Measurements from ENCODE around the gene NR2C2. TPM values are rescaled to one million over a fixed set of nuclear protein-coding genes. Genes with fewer than 3 reads are reported as not detected.
A peak's percentile ranks its signal among the peaks of the same experiment; 100 is the strongest.

The NR2C2 gene
- total and polyA plus RNA-seq, 9 of the 15 experiments (the other 6 are each of a cell fraction or from before 2014, with no cell fraction given): 6.1 to 33.0 (median 14.6) TPM

GRCh38 chr3:14980689-14981088, 33.3 kb downstream of the NR2C2 start:
- Histone ChIP-seq H3K36me3 (ENCODE audit: control insufficient read depth, insufficient read depth, low read length) (peaks cover 4% of the 10 kb centered on the region; the same call in 1 of the 3 replicates), H3K27ac (ENCODE audit: extremely low read depth, low read depth, low read length) (no peak overlapping the region), H3K4me2 (ENCODE audit: insufficient read depth, low read length) (no peak overlapping the region), H3K27me3 (ENCODE audit: control insufficient read depth in 2 of 2, insufficient read depth in 2 of 2, low read length in 2 of 2) (no peaks in the 10 kb centered on the region), H3K9ac (ENCODE audit: insufficient read depth in 1 of 2, low read depth in 2 of 2, low read length in 2 of 2) (no peak overlapping the region), H3K9me3 (replicated peaks; ENCODE audit: control insufficient read depth, insufficient read depth, low read depth, low read length) (no peaks in the 10 kb centered on the region), H4K20me1 (replicated peaks; ENCODE audit: control insufficient read depth, insufficient read depth, low read length) (no peaks in the 10 kb centered on the region), H2AFZ (ENCODE audit: low read depth, low read length) (no peak overlapping the region), H3K79me2 (ENCODE audit: control insufficient read depth, insufficient read depth, low read length) (peaks cover 5% of the 10 kb centered on the region; the same call in 1 of the 3 replicates), H3K4me3 (no peak overlapping the region), H3K9me1 (ENCODE audit: control insufficient read depth, insufficient read depth, low read length) (no peaks in the 10 kb centered on the region), H3K4me1 (replicated peaks in 1 of 2; ENCODE audit: control insufficient read depth in 2 of 2, insufficient read depth in 2 of 2, low read length in 2 of 2) (no peaks in the 10 kb centered on the region; a peak in 2 of 5 replicates)
- WGBS (ENCODE audit: insufficient coverage, low coverage, missing lambda C conversion rate): 39% methylated on average over 4 of the region's 4 CpGs
- ATAC-seq (peak; percentile 46; the same call in 2 of the 3 replicates), FAIRE-seq (no peak), DNase-seq (ENCODE audit: extremely low read depth in 1 of 4, low spot score in 3 of 4) (no peak)
- in situ Hi-C loops (cut with MboI) (no loop called here), intact Hi-C loops (cut with micrococcal nuclease) (no loop called here)
- ChIA-PET CTCF (ENCODE audit: low intra/inter-chr PET ratio) (no interaction called here), POLR2A (interaction anchor here (0.7 to 1.6 kb wide), 4 partner anchors 10 to 706 kb away, joined by 3 to 4 read pairs (median 4); no protein-coding TSS in a partner anchor)
- BruUV-seq (replicated peaks): no TSS peak
- TF ChIP-seq SPI1 (IDR thresholded peaks at IDR 0.05; ENCODE audit: borderline replicate concordance, low read depth, low read length) (peak; percentile 31; the same call in 1 of the 2 replicates), SREBF2 (CRISPR knock-in tag; IDR thresholded peaks at IDR 0.05) (no peak)

DNA sequence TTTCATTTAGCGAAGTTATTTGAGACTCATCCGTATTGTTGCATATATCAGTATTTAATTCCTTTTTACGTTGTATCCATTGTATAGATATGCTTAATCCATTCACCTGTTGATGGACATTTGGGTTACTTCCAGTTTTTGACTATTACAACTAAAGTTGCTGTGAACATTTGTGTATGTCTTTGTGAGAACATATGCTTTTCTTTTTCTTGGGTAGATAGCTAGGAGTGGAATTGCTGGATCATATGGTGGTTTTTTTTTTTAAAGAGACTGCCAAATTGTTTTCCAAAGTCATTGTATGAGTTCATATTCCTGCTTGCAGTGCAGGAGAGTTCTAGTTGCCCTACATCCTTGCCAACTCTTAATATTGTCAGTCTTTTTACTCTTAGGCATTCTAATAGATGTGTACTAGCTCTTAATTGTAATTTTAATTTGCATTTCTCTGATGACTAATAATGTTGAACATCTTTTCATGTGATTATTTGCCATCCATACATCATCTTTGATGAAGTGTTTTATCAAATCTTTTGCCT, 37.3 kb downstream of the NR2C2 start:
- H3K4me1 ChIP-seq (replicated peaks in 1 of 2; ENCODE audit: control insufficient read depth in 2 of 2, insufficient read depth in 2 of 2, low read length in 2 of 2): no peaks in the 10 kb centered on the region; a peak in 1 of 5 replicates
- no peak overlapping the region for H3K9ac ChIP-seq (ENCODE audit: insufficient read depth in 1 of 2, low read depth in 2 of 2, low read length in 2 of 2)
- no peaks in the 10 kb centered on the region; the same call in 1 of the 2 replicates for H4K20me1 ChIP-seq (replicated peaks; ENCODE audit: control insufficient read depth, insufficient read depth, low read length)
- no peaks in the 10 kb centered on the region for H3K36me3 ChIP-seq (ENCODE audit: control insufficient read depth, insufficient read depth, low read length)
- ChIA-PET CTCF (ENCODE audit: low intra/inter-chr PET ratio) (no interaction called here), POLR2A (interaction anchor here (0.5 to 1.4 kb wide), 2 partner anchors 9 to 163 kb away, joined by 3 to 4 read pairs; no protein-coding TSS in a partner anchor)
- no TSS peak for BruUV-seq (replicated peaks)
- FAIRE-seq (no peak), DNase-seq (ENCODE audit: extremely low read depth in 1 of 4, low spot score in 3 of 4) (no peak), ATAC-seq (no peak)
- no peaks in the 10 kb centered on the region for H3K9me1 ChIP-seq (ENCODE audit: control insufficient read depth, insufficient read depth, low read length)
- H3K79me2 ChIP-seq (ENCODE audit: control insufficient read depth, insufficient read depth, low read length): peaks cover 10% of the 10 kb centered on the region; the same call in 2 of the 3 replicates
- intact Hi-C loops (cut with micrococcal nuclease): no loop called here
- no peaks in the 10 kb centered on the region for H3K27me3 ChIP-seq (ENCODE audit: control insufficient read depth in 2 of 2, insufficient read depth in 2 of 2, low read length in 2 of 2)
- in situ Hi-C loops (cut with MboI): no loop called here
- no peak overlapping the region for H3K4me3 ChIP-seq
- H3K9me3 ChIP-seq (replicated peaks; ENCODE audit: control insufficient read depth, insufficient read depth, low read depth, low read length): no peaks in the 10 kb centered on the region
- no peak overlapping the region for H3K4me2 ChIP-seq (ENCODE audit: insufficient read depth, low read length)
- H2AFZ ChIP-seq (ENCODE audit: low read depth, low read length): no peak overlapping the region
- no peak overlapping the region for H3K27ac ChIP-seq (ENCODE audit: extremely low read depth, low read depth, low read length)
- 85% methylated on average over 3 of the region's 3 CpGs for WGBS (ENCODE audit: insufficient coverage, low coverage, missing lambda C conversion rate)
- TF ChIP-seq ZNF277 (CRISPR knock-in tag; IDR thresholded peaks at IDR 0.05; ENCODE audit: borderline replicate concordance): 0 out of 2 replicates have a peak, but pooled peaks have one; percentile 26
- TF ChIP-seq, protein P1, sequence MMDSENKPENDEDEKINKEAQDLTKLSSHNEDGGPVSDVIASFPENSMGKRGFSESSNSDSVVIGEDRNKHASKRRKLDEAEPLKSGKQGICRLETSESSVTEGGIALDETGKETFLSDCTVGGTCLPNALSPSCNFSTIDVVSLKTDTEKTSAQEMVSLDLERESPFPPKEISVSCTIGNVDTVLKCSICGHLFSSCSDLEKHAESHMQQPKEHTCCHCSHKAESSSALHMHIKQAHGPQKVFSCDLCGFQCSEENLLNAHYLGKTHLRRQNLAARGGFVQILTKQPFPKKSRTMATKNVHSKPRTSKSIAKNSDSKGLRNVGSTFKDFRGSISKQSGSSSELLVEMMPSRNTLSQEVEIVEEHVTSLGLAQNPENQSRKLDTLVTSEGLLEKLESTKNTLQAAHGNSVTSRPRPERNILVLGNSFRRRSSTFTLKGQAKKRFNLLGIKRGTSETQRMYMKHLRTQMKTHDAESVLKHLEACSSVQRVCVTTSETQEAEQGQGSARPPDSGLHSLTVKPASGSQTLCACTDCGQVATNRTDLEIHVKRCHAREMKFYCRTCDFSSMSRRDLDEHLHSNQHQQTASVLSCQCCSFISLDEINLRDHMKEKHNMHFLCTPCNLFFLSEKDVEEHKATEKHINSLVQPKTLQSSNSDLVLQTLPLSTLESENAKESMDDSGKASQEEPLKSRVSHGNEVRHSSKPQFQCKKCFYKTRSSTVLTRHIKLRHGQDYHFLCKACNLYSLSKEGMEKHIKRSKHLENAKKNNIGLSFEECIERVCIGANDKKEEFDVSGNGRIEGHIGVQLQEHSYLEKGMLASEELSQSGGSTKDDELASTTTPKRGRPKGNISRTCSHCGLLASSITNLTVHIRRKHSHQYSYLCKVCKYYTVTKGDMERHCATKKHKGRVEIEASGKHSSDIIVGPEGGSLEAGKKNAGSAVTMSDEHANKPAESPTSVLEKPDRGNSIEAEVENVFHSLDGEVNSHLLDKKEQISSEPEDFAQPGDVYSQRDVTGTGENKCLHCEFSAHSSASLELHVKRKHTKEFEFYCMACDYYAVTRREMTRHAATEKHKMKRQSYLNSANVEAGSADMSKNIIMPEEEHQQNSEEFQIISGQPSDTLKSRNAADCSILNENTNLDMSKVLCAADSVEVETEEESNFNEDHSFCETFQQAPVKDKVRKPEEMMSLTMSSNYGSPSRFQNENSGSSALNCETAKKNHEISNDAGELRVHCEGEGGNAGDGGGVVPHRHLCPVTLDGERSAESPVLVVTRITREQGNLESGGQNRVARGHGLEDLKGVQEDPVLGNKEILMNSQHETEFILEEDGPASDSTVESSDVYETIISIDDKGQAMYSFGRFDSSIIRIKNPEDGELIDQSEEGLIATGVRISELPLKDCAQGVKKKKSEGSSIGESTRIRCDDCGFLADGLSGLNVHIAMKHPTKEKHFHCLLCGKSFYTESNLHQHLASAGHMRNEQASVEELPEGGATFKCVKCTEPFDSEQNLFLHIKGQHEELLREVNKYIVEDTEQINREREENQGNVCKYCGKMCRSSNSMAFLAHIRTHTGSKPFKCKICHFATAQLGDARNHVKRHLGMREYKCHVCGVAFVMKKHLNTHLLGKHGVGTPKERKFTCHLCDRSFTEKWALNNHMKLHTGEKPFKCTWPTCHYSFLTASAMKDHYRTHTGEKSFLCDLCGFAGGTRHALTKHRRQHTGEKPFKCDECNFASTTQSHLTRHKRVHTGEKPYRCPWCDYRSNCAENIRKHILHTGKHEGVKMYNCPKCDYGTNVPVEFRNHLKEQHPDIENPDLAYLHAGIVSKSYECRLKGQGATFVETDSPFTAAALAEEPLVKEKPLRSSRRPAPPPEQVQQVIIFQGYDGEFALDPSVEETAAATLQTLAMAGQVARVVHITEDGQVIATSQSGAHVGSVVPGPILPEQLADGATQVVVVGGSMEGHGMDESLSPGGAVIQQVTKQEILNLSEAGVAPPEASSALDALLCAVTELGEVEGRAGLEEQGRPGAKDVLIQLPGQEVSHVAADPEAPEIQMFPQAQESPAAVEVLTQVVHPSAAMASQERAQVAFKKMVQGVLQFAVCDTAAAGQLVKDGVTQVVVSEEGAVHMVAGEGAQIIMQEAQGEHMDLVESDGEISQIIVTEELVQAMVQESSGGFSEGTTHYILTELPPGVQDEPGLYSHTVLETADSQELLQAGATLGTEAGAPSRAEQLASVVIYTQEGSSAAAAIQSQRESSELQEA (IDR thresholded peaks at IDR 0.05; ENCODE audit: low read depth): 0 out of 2 replicates have a peak, but pooled peaks have one; percentile 59
- no peak for TF ChIP-seq ADNP (tag; IDR thresholded peaks at IDR 0.05)
